GM12878 (cell line): ENCODE data around the gene CNNM3. TPM values are rescaled to one million over a fixed set of nuclear protein-coding genes. Genes with fewer than 3 reads are reported as not detected.

ENCODE experiments used
- ATAC-seq: fragments of 200-7000 bp; cut with Tn5 transposase; 3 replicates; pipeline ENCODE4 v1.9.1; 2020; ENCODE audit warnings: mild to moderate bottlenecking, moderate library complexity
- BruUV-seq: library from RNA; stranded (reverse); fragments of 400-500 nt; replicated peaks from 2 replicates; lab custom pipeline; 2021; lab: Mats Ljungman, UMichigan
- CTCF ChIA-PET: fragments of 300-600 bp; sonication (Branson Sonifier 250); formaldehyde crosslinking; extraction: SDS; loops from one replicate; lab custom pipeline; 2021; ENCODE audit warnings: inconsistent platforms; lab: Yijun Ruan, JAX
- POLR2A ChIA-PET: fragments of 350-600 bp; formaldehyde crosslinking; extraction: SDS; loops from one replicate; lab custom pipeline; 2021; ENCODE audit warnings: inconsistent platforms; lab: Charles Lee
- RAD21 ChIA-PET: fragments of 300-600 bp; sonication (Branson Sonifier 250); formaldehyde crosslinking; loops from one replicate; lab custom pipeline; 2023; ENCODE audit warnings: antibody characterized with exemption; ENCODE audit not compliant: unreplicated experiment; lab: Charles Lee
- SMC1A ChIA-PET: fragments of 300-600 bp; sonication (Branson Sonifier 250); formaldehyde crosslinking; loops from one replicate; lab custom pipeline; 2023; ENCODE audit not compliant: unreplicated experiment, uncharacterized antibody; lab: Charles Lee
- DNase-seq: peaks from one replicate; pipeline ENCODE4 v3.0.0-alpha.2; 2011; ENCODE audit warnings: low read depth, low spot score
- FAIRE-seq: peaks from 3 replicates; lab custom pipeline; 2011; peaks lifted over from hg19 to GRCh38; lab: Jason Lieb, UNC
- H2AFZ ChIP-seq: 2 replicates; pipeline ENCODE4 v1.6.0; 2011; ENCODE audit warnings: low read depth, low read length, control low read depth; ENCODE audit not compliant: control insufficient read depth
- H3K27ac ChIP-seq: 2 replicates; pipeline ENCODE4 v1.5.1; 2011; ENCODE audit warnings: control low read depth; ENCODE audit not compliant: control insufficient read depth, insufficient read depth
- H3K27me3 ChIP-seq, 2 experiments: replicated peaks in 1 of 2; 2 replicates each; pipeline versions ENCODE4 v1.6.0 to v1.6.1; 2011; ENCODE audit warnings: low read length in 1 of 2; ENCODE audit not compliant: control insufficient read depth in 2 of 2, insufficient read depth in 2 of 2
- H3K36me3 ChIP-seq, 2 experiments: 2 replicates each; pipeline ENCODE4 v1.5.1; 2011; ENCODE audit warnings: low read length in 1 of 2; ENCODE audit not compliant: control insufficient read depth in 2 of 2, insufficient read depth in 2 of 2
- H3K4me1 ChIP-seq: 2 replicates; pipeline ENCODE4 v1.6.1; 2011; ENCODE audit warnings: mild to moderate bottlenecking, low read length, moderate library complexity, mixed read lengths; ENCODE audit not compliant: control insufficient read depth, insufficient read depth
- H3K4me2 ChIP-seq: 2 replicates; pipeline ENCODE4 v1.6.0; 2011; ENCODE audit warnings: control low read depth; ENCODE audit not compliant: control insufficient read depth, insufficient read depth
- H3K4me3 ChIP-seq: fragments of 200-600 bp; sonication (generic); 2 replicates; pipeline ENCODE4 v1.5.1; 2016
- H3K79me2 ChIP-seq: 2 replicates; pipeline ENCODE4 v1.6.0; 2011; ENCODE audit warnings: low read length; ENCODE audit not compliant: control insufficient read depth, insufficient read depth
- H3K9ac ChIP-seq: 2 replicates; pipeline ENCODE4 v1.8.0; 2011; ENCODE audit warnings: low read length, control low read depth, mixed read lengths; ENCODE audit not compliant: control insufficient read depth, insufficient read depth
- H3K9me3 ChIP-seq: replicated peaks from 3 replicates; pipeline ENCODE4 v1.5.1; 2011; ENCODE audit warnings: mild to moderate bottlenecking, low read length; ENCODE audit not compliant: control insufficient read depth, insufficient read depth
- H4K20me1 ChIP-seq: 2 replicates; pipeline ENCODE4 v1.6.0; 2011; ENCODE audit not compliant: control insufficient read depth, insufficient read depth
- ASH2L ChIP-seq: fragments of 300-600, 200-600 bp; sonication (generic); IDR thresholded peaks from 2 replicates; pipeline ENCODE4 v1.6.1; 2017; ENCODE audit warnings: low read depth, mild to moderate bottlenecking, borderline replicate concordance
- ATF2 ChIP-seq: IDR thresholded peaks from 2 replicates; pipeline ENCODE4 v1.6.1; 2012; ENCODE audit warnings: low read length, inconsistent platforms
- BCL11A ChIP-seq: IDR thresholded peaks from 2 replicates; pipeline ENCODE4 v1.6.1; 2011; ENCODE audit warnings: low read depth, low read length
- CREM ChIP-seq: IDR thresholded peaks from 2 replicates; pipeline ENCODE4 v1.6.1; 2014; ENCODE audit warnings: antibody characterized with exemption, low read depth
- EED ChIP-seq: sonication (generic); IDR thresholded peaks from 2 replicates; pipeline ENCODE4 v1.6.1; 2016; ENCODE audit warnings: antibody characterized with exemption, low read depth
- ESRRA ChIP-seq: IDR thresholded peaks from 2 replicates; pipeline ENCODE4 v1.6.1; 2012; ENCODE audit warnings: mild to moderate bottlenecking, low read length, improper control_type of control experiment
- FOXK2 ChIP-seq: fragments of 450-650 bp; IDR thresholded peaks from 2 replicates; pipeline ENCODE4 v1.6.1; 2017; ENCODE audit warnings: mild to moderate bottlenecking, moderate library complexity
- IKZF1 ChIP-seq: fragments of 450-650 bp; conservative IDR thresholded peaks from 2 replicates; pipeline ENCODE4 v1.6.1; 2017; ENCODE audit warnings: antibody characterized with exemption, mild to moderate bottlenecking
- IKZF2 ChIP-seq, 2 experiments: fragments of 450-650 bp; IDR thresholded peaks; 2 replicates each; pipeline ENCODE4 v1.6.1; 2017; ENCODE audit warnings: mild to moderate bottlenecking in 2 of 2, moderate library complexity in 2 of 2
- KLF5 ChIP-seq: fragments of 450-650 bp; IDR thresholded peaks from 2 replicates; pipeline ENCODE4 v1.6.1; 2014; ENCODE audit warnings: mild to moderate bottlenecking; ENCODE audit not compliant: partially characterized antibody
- MTA2 ChIP-seq: fragments of 450-650 bp; IDR thresholded peaks from 2 replicates; pipeline ENCODE4 v1.6.1; 2016; ENCODE audit warnings: low read depth, mild to moderate bottlenecking, moderate library complexity
- MTA3 ChIP-seq: IDR thresholded peaks from 2 replicates; pipeline ENCODE4 v1.6.1; 2012; ENCODE audit warnings: low read length, inconsistent platforms, borderline replicate concordance
- NKRF ChIP-seq: fragments of 450-650 bp; conservative IDR thresholded peaks from 2 replicates; pipeline ENCODE4 v1.6.1; 2017; ENCODE audit warnings: mild to moderate bottlenecking, moderate library complexity
- PAX8 ChIP-seq: fragments of 450-650 bp; IDR thresholded peaks from 2 replicates; pipeline ENCODE4 v1.6.1; 2017; ENCODE audit warnings: mild to moderate bottlenecking, moderate library complexity
- POLR2AphosphoS5 ChIP-seq: IDR thresholded peaks from 2 replicates; pipeline ENCODE4 v1.6.1; 2011; ENCODE audit warnings: mild to moderate bottlenecking, low read length, inconsistent platforms
- RELA ChIP-seq: fragments of 450-650 bp; IDR thresholded peaks from 2 replicates; pipeline ENCODE4 v1.8.0; 2014; ENCODE audit warnings: borderline replicate concordance; ENCODE audit not compliant: partially characterized antibody
- RUNX3 ChIP-seq: IDR thresholded peaks from 2 replicates; pipeline ENCODE4 v1.6.1; 2012; ENCODE audit warnings: low read length, inconsistent platforms
- SMC3 ChIP-seq: IDR thresholded peaks from 2 replicates; pipeline ENCODE4 v1.6.1; 2011; ENCODE audit warnings: low read length, improper control_type of control experiment, borderline replicate concordance
- ZSCAN29 ChIP-seq: fragments of 450-650 bp; IDR thresholded peaks from 2 replicates; pipeline ENCODE4 v1.6.1; 2017; ENCODE audit warnings: mild to moderate bottlenecking, moderate library complexity
- WGBS: methylation state at CpG from one replicate; pipeline ENCODE4 v1.1.6; 2016; ENCODE audit warnings: low lambda C conversion rate; ENCODE audit not compliant: insufficient replicate concordance, insufficient coverage; ENCODE audit errors: missing lambda C conversion rate; 5-methylcytosine and 5-hydroxymethylcytosine counted together
- in situ Hi-C: fragments of 300-500 bp; cut with MboI; formaldehyde crosslinking; loops from 9 replicates; pipeline ENCODE4 v1.14.3; 2018; ENCODE audit warnings: mixed read lengths
- intact Hi-C: fragments of 100-400 bp; cut with micrococcal nuclease; formaldehyde crosslinking; loops from one replicate; pipeline ENCODE4 v1.14.2; 2022; ENCODE audit not compliant: unreplicated experiment
- polyA plus RNA-seq, 11 experiments: library from polyadenylated mRNA; depleted of rRNA in 4 of 11; unstranded in 6 of 11; stranded (reverse) in 5 of 11; fragments of >200 nt; fragmentation: Nextera tagmentation in 4 of 11; fragmentation: Illumina TruSeq in 1 of 11; extraction: Ambion mirVana in 4 of 11; extraction: Trizol in 1 of 11; gene quantifications; 1 replicate in 1 of 11; 2 replicates in 10 of 11; pipeline versions ENCODE4 v1.2.1 to v1.2.3, GENCODE V29; 2011 to 2016; ENCODE audit warnings: inconsistent platforms in 2 of 11, missing spikeins in 2 of 11, low read depth in 1 of 11
- total RNA-seq, 4 experiments: library from RNA; depleted of rRNA in 3 of 4; stranded (reverse); fragments of >200 nt in 3 of 4; fragmentation: Illumina TruSeq in 1 of 4; extraction: Trizol in 1 of 4; gene quantifications; 2 replicates each; pipeline versions ENCODE4 v1.2.1 to v1.2.3, GENCODE V29; 2013 to 2021
- TF ChIP-seq, protein P1 (sequence below): fragments of 450-650 bp; IDR thresholded peaks from 2 replicates; pipeline ENCODE4 v1.6.1; 2016; ENCODE audit warnings: mild to moderate bottlenecking

Gene CNNM3
- total and polyA plus RNA-seq, 10 of the 15 experiments (the other 5 are each of a cell fraction or from before 2014, with no cell fraction given), result 0.72 to 14.3 (median 4.0) TPM

GRCh38 chr2:96867756-96868554, 51.9 kb downstream of the CNNM3 start:
- no peaks in the 10 kb centered on the region for H3K9me3 ChIP-seq
- ChIA-PET RAD21 (interaction anchor here (0.6 to 3.0 kb wide), 6 partner anchors 10 to 105 kb away, joined by 3 to 39 read pairs (median 4); partner anchors contain the start of genes ANKRD39 and CNNM3), POLR2A (interaction anchor here (0.6 to 3.6 kb wide), 5 partner anchors 10 to 330 kb away, joined by 3 to 30 read pairs (median 3); partner anchors contain the start of gene ANKRD39), CTCF (interaction anchor here (0.7 to 2.2 kb wide), 8 partner anchors 10 to 108 kb away, joined by 3 to 22 read pairs (median 4); partner anchors contain the start of genes ANKRD39 and CNNM4), SMC1A (interaction anchor here (0.6 to 2.6 kb wide), 5 partner anchors 10 to 90 kb away, joined by 3 to 13 read pairs (median 3); partner anchors contain the start of gene ANKRD39)
- peak overlapping the region; percentile 85 for H3K9ac ChIP-seq
- intact Hi-C loops (loop anchor here (5.0 kb wide), 1 partner anchor 231 kb away; the partner anchor contains the start of gene KANSL3), in situ Hi-C loops (no loop called here)
- H3K27ac ChIP-seq, result peak overlapping the region; percentile 86
- DNase-seq (no peak), FAIRE-seq (no peak), ATAC-seq (peak; percentile 35; the same call in 2 of the 3 replicates)
- peak overlapping the region; percentile 90 for H3K4me2 ChIP-seq
- peaks cover 18% of the 10 kb centered on the region for H3K4me1 ChIP-seq
- H3K79me2 ChIP-seq, result peaks cover 38% of the 10 kb centered on the region
- BruUV-seq, result no TSS peak
- 28% methylated on average over 25 of the region's 27 CpGs for WGBS
- peak overlapping the region; percentile 40 for H2AFZ ChIP-seq
- H4K20me1 ChIP-seq, result no peaks in the 10 kb centered on the region
- H3K4me3 ChIP-seq, result peak overlapping the region; percentile 95
- peaks cover 8 to 23% of the 10 kb centered on the region in 2 experiments; a peak in 3 of 4 replicates for H3K36me3 ChIP-seq
- H3K27me3 ChIP-seq, result no peaks in the 10 kb centered on the region; a peak in 1 of 4 replicates
- TF ChIP-seq ESRRA (no peak), ZSCAN29 (no peak), FOXK2 (no peak), NKRF (peak; percentile 53), IKZF1 (0 out of 2 replicates have a peak, but pooled peaks have one; percentile 68), SMC3 (no peak), MTA3 (no peak; the same call in 1 of the 2 replicates), ASH2L (no peak), ATF2 (no peak), IKZF2 (IDR thresholded peaks at IDR 0.05) (peak; percentile 67 to 79; a peak in 3 of 4 replicates), PAX8 (no peak), POLR2AphosphoS5 (no peak; the same call in 1 of the 2 replicates), RELA (peak; percentile 67), CREM (no peak), BCL11A (0 out of 2 replicates have a peak, but pooled peaks have one; percentile 6), KLF5 (no peak), RUNX3 (peak; percentile 77), EED (peak; percentile 18; the same call in 1 of the 2 replicates), MTA2 (peak; percentile 18; the same call in 1 of the 2 replicates)
- TF ChIP-seq, protein P1, sequence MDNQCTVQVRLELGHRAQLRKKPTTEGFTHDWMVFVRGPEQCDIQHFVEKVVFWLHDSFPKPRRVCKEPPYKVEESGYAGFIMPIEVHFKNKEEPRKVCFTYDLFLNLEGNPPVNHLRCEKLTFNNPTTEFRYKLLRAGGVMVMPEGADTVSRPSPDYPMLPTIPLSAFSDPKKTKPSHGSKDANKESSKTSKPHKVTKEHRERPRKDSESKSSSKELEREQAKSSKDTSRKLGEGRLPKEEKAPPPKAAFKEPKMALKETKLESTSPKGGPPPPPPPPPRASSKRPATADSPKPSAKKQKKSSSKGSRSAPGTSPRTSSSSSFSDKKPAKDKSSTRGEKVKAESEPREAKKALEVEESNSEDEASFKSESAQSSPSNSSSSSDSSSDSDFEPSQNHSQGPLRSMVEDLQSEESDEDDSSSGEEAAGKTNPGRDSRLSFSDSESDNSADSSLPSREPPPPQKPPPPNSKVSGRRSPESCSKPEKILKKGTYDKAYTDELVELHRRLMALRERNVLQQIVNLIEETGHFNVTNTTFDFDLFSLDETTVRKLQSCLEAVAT, result 0 out of 2 replicates have a peak, but pooled peaks have one; percentile 14
